ENCODE results near the gene HSPB3.
A peak's percentile ranks its signal among the peaks of the same experiment; 100 is the strongest.
"Not testable (repeated sequence)": the region's sequence is repeated elsewhere in the genome, so short reads cannot be mapped to it uniquely, and the experiment has no call there.

The HSPB3 gene

GRCh38 chr5:54455413-54456157 is at the start of gene HSPB3:
TSS of gene HSPB3 (plus strand) at chr5:54455699. CDS start at chr5:54455790, 91 bp downstream.
- DNase-seq (ENCODE audit: low spot score): peak; percentile 35

GRCh38 chr5:54411176-54411575 is 44.3 kb upstream of the HSPB3 start:
- DNase-seq (ENCODE audit: low spot score): no peak

DNA sequence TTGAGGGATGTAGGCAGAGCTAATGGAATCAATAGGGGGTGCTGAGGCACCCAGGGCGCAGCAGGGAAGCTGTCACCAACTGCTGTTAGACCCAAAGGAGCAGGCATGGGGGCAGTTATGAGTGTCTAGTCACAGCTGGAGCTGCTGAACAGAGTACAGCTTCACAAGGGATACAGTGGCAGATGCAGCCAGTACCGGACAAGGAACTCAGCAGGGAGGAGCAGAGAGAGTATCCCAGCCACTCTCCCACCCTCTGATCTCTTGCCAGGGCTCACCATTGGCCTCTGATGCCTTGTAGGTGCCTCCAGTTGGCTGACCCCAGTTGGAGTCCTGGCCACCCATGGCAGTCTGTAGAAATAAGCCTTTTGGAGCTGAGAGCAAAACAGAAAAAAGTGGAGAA is 42.6 kb upstream of the HSPB3 start:
- DNase-seq (ENCODE audit: low spot score): no peak

DNA sequence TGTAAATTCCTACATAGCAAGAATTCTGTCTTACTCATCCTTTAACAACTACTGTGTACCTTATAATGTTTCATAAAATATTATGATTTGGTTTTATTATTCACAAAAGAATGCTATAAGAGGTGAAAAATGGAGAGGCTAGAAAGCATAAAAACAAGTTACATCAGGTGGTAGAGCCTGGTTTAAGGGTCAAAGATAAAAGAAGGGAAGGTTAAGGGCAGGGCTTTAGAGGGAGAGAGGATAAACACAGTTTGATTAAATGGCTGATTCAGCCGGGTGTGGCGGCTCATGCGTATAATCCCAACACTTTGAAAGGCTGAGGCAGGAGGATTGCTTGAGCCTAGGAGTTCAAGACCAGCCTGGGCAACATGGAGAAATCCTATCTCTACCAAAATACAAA is 40.4 kb upstream of the HSPB3 start:
- no peak for DNase-seq (ENCODE audit: low spot score)

DNA sequence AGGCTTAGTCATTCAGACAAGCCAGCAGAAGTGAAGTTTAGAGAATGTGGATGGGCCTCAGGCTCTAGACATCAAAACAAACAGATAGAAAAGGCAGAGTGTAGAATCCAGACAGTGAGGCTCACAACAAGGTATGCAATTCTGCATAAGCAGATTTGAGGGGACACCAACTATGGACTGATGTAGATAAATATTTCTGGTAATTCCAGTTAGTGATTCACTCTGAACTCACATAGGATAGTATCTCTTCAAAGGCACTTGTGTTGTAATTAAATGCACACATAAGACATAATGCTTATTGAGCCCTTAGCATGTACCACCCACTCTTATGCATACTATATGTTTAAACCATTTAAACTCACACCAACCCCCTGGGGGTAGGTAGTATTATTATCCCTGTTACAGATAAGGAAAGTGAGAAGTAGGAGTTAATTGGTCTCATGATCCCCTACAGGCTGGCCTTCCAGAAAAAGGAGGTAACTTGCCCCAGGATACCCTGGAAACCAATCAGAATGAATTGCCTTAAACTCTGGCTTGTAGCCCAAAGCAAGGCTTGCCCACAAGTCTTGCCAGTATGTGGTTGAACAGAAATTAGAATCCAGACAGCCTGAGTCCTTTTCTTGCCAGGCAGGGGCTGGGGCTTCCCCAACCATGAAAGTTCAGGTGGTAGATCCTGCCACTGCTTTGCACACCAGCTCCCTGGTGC is 39.5 kb upstream of the HSPB3 start:
- no peak for DNase-seq (ENCODE audit: low spot score)

- peak; percentile 67 for DNase-seq (ENCODE audit: low spot score)
Measured at GRCh38 chr5:54419573-54420423, 35.7 kb upstream of the HSPB3 start.

GRCh38 chr5:54420511-54420910 is 35.0 kb upstream of the HSPB3 start:
- not testable (repeated sequence) for DNase-seq (ENCODE audit: low spot score)

DNA sequence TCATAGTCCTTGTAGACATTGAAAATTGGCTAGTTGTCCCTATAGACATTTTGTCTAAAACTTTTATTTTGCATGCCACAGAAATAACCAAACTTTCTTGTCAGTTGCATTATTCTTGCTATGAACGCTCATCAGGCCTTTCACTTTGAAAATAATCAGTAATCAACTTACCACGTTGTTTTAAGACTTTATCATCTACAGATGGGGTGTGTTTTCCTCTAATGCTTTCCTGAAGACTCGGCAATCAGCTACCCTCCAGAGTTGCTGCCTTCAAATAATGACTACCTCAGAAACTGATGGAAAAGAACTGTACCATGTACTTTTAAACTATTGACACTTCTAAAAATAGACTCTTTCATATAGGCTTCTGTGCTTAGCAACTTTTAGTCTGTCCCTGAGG is 33.5 kb upstream of the HSPB3 start:
- no peak for DNase-seq (ENCODE audit: low spot score)

DNA sequence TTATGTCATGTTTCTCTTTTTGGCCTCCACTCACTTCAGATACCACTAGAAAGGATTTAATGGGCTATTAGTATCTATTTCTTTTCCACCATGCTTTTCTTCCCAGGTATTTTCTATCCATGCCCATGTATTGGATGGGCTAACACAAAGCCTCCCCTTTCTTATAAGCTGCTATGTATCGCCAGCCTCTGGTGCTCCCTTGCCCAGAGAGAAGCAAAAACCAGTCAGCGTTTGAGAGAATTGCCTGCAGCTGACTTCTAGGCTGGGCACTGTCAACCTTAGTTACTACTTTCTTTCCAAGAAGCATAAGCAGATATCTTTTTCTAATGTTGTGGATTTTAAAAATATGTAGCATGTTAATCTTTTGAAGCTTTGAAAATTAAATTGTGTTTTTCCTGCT is 30.2 kb upstream of the HSPB3 start:
- no peak for DNase-seq (ENCODE audit: low spot score)

DNA sequence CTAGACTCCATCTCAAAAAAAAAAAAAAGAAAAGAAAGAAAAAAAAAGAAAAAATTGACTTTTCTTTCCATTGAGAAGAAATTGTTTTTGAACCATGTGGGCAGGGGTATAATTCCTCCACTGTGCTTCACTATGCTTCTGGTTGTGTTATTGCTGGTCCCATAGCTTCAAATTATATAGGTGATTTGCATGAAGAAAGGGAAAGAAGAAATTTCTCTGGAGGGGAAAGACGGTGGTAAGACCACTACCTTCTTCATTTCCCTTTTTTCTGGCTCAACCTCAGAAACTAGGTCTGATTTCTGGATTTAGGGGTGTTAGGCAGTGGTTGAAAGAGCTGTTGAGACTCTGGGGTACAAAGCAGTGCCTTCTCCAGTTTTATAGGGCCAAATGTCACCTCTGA is 29.3 kb upstream of the HSPB3 start:
- no peak for DNase-seq (ENCODE audit: low spot score)

DNA sequence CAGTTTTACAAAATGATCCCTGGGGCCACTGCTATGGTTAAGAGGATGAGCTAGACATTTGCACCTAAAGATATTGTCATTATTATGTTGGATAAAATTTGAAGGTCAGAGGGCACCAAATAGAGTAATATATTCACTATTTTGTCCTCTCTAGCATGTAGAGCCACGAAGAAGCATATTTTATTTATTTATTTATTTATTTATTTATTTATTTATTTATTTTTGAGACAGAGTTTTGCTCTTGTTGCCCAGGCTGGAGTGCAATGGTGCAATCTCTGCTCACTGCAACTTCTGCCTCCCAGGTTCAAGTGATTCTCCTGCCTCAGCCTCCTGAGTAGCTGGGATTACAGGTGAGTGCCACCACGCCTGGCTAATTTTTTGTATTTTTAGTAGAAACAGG is 20.8 kb upstream of the HSPB3 start:
- DNase-seq (ENCODE audit: low spot score): not testable (repeated sequence)

DNA sequence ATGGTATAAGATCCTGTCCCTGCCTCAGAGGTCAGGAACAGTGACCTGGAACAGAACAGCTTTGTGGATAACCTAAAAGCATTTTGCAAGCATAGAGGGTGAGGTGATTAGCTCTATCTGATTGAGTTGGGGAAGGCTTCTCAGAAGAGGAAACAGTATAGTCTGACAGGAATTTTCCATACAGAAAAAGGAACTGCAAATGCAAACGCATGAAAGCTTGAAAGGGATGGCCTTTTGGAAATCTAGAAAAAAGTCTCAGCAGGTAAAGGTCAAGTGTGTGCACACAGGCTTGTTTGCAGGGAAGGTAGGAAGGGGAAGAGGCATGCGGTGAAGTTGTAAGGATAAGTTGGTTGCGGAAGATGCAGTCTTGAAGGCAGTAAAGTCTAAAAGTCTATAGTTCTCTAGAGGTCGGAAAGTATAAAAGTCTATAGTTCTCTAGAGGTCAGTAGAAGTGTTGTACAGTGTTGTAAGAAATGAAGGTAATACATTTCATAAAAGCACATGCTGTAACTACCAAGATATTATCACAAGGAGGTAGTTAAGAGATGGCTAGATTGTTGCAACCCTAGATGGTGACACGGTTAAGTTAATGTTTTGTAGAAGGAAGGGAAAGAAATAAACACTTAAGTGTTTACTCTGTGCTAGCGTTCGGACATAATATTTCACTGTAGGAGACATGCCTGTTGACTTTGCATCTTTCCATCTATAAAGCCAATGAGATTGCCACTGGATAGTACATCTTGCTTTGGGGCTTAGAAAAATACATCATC is 16.7 kb upstream of the HSPB3 start:
- no peak for DNase-seq (ENCODE audit: low spot score)

DNA sequence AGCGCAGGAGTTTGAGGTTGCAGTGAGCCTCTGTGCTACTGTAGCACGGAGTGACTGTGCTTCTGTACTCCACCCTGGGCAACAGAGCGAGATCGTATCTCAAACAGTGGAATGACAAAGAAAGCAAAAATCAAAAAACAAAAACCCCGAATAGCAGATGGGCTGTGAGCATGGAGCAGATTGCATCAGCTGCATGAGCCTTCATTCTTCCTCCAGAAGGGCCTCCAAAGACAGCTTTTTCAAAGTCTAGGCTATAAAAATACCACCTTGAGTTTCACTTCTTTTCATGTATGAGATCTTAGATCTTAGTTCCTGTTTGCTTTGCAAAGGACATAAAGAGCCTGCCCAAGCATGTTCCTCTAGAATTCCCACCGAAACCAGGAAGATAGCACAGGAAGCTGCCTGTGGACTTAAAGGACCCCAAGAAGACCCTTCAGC is 15.0 kb upstream of the HSPB3 start:
- DNase-seq (ENCODE audit: low spot score): no peak

DNA sequence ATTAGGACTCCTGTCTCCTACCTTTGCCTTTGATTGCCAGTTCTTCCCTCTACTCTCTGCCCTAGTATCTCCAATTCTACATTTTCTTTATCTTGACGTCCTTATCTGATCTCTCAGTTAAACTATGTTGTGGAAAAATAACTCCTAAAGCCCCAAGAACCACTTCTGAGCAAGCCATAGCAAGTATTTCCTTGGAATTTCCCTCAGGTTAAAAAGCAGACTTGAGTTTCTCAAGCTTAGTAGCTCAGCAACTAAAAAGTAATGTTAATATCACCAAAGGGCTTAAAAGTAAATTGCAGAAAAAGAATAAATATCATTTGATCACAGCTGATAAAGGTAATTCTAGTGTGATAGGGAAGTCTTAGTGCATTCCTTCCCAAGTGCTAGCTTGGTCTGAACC is 13.2 kb upstream of the HSPB3 start:
- DNase-seq (ENCODE audit: low spot score): no peak

DNA sequence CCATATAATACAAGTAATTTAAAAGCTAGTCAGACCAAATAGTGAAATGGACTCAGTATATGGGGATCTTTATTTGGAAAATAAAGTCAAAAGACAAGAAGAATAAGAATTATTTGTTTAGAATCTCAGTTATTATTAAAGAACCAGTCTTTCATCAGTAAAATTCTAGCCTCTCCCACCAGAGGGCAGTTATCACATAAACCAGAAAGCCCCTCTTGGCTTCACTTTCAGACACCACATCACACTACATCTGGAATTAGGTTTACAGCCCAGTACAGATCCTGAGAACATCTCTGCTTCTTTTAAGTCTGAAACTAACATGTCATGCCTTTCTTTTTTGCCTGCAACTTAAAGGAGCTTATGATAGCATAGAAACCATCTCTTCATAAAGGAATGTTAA is 12.2 kb upstream of the HSPB3 start:
- DNase-seq (ENCODE audit: low spot score): peak; percentile 41

- no peak for DNase-seq (ENCODE audit: low spot score)
Measured at GRCh38 chr5:54445691-54446378, 9.7 kb upstream of the HSPB3 start.

DNA sequence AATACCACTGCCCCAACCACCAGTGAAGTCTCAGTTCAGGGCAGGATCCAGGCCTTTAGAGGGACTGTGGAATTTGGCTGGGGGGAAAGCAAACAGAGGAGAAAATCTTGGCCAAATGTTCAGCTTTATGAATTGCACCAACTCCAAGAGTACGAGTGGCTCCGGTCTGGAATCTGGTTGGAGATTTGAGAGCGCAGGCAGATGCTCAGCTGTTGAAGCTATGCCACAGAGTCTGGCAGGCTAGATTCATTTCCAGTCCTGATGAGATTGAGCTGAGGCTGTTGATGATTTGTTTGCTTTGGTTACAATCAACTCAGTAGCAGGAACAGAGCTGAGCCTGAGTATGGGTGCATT is 9.1 kb upstream of the HSPB3 start:
- no peak for DNase-seq (ENCODE audit: low spot score)

- no peak for DNase-seq (ENCODE audit: low spot score)
Measured at GRCh38 chr5:54449923-54450322, 5.6 kb upstream of the HSPB3 start.

- no peak for DNase-seq (ENCODE audit: low spot score)
Measured at GRCh38 chr5:54450542-54450941, 5.0 kb upstream of the HSPB3 start.

DNA sequence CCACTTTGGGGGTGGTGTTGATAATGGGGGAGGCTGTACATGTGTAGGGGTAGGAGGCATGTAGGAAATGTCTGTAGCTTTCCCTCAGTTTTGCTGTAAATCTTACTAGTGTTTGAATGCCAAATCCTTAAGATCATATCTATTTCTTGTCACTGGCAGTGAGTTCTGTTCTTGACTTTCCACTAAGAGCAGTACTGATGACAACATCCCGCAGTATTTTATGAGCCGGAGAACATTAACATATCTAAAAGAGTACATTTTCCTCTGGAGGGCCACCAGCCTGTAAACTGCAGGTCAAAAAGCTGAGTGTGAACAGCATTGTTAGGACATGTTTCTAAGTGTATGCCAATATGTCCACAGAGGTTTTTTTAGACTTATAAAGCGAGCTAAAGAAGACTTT is 2.5 kb upstream of the HSPB3 start:
- DNase-seq (ENCODE audit: low spot score): no peak

GRCh38 chr5:54454602-54455001 is 897 bp upstream of the HSPB3 start:
- DNase-seq (ENCODE audit: low spot score): no peak
